Suprapubic skin (tissue), 4 donors: Measurements from ENCODE around the gene RNLS. TPM values are rescaled to one million over a fixed set of nuclear protein-coding genes. Genes with fewer than 3 reads are reported as not detected.

Experiments
- DNase-seq, 2 donors: peaks; one replicate each; pipeline ENCODE4 v3.0.0-alpha.2; 2019; ENCODE audit warnings: low spot score in 2 of 2
- H3K27ac ChIP-seq: fragments of 200-600 bp; sonication (generic); one replicate; pipeline ENCODE4 v1.5.1; 2019
- H3K27me3 ChIP-seq: fragments of 200-600 bp; sonication (generic); one replicate; pipeline ENCODE4 v1.5.1; 2019
- H3K36me3 ChIP-seq: fragments of 200-600 bp; sonication (generic); one replicate; pipeline ENCODE4 v1.5.1; 2019
- H3K4me1 ChIP-seq: fragments of 200-600 bp; sonication (generic); one replicate; pipeline ENCODE4 v1.5.1; 2019
- H3K4me3 ChIP-seq: fragments of 200-600 bp; sonication (generic); one replicate; pipeline ENCODE4 v1.5.1; 2019; ENCODE audit warnings: mild to moderate bottlenecking
- H3K9me3 ChIP-seq: fragments of 200-600 bp; sonication (generic); one replicate; pipeline ENCODE4 v1.5.1; 2019
- CTCF ChIP-seq, 2 donors: fragments of 200-600 bp in 1 of 2; fragments of 450-650 bp in 1 of 2; sonication (generic) in 1 of 2; IDR thresholded peaks; one replicate each; pipeline ENCODE4 v1.5.1; 2016 to 2019; ENCODE audit warnings: antibody characterized with exemption in 2 of 2, mild to moderate bottlenecking in 1 of 2, moderate library complexity in 1 of 2
- EP300 ChIP-seq: sonication (generic); formaldehyde crosslinking; IDR thresholded peaks from one replicate; pipeline ENCODE4 v1.6.1; 2017; ENCODE audit warnings: antibody characterized with exemption
- POLR2A ChIP-seq, 2 donors: fragments of 450-650 bp; IDR thresholded peaks; one replicate each; pipeline ENCODE4 v1.6.1; 2017; ENCODE audit warnings: antibody characterized with exemption in 2 of 2, mild to moderate bottlenecking in 2 of 2, moderate library complexity in 2 of 2
- POLR2AphosphoS5 ChIP-seq, 3 donors: sonication (generic); formaldehyde crosslinking; IDR thresholded peaks; one replicate each; pipeline ENCODE4 v1.6.1; 2017; ENCODE audit warnings: antibody characterized with exemption in 3 of 3
- WGBS: methylation state at CpG from one replicate; pipeline ENCODE4 v1.1.5; 2018; 5-methylcytosine and 5-hydroxymethylcytosine counted together
- total RNA-seq, 4 donors: library from RNA; depleted of rRNA; stranded (reverse); fragments of >200 nt; gene quantifications; one replicate each; pipeline ENCODE4 v1.1.0, GENCODE V29; 2016

RNLS gene
- total RNA-seq, 4 donors from 2014 or later, result 9.8 to 23.7 (median 19.2) TPM

DNA sequence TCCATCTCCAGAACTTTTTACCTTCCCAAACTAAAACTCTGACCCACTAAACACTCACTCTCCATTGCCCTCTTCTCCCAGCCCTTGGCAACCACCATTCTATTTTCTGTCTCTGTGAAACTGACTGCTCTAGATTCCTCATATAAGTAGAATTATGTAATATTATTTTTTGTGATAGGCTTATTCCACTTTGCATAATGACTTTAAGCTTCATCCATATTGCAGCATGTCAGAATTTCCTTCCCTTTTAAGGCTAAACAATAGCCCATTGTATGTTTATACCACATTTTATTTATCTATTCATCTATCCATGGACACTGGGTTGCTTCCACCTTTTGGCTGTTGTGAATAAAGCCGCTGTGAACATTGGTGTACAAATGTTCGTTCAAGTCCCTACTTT is 308.8 kb downstream of the RNLS start:
- H3K4me1 ChIP-seq, result no peaks in the 10 kb centered on the region
- DNase-seq, result no peak
- H3K27ac ChIP-seq, result no peak overlapping the region
- WGBS, result 92% methylated on average over 2 of the region's 2 CpGs
- no peak overlapping the region for H3K4me3 ChIP-seq
- H3K27me3 ChIP-seq, result no peaks in the 10 kb centered on the region
- no peaks in the 10 kb centered on the region for H3K36me3 ChIP-seq
- no peaks in the 10 kb centered on the region for H3K9me3 ChIP-seq
- TF ChIP-seq POLR2AphosphoS5 (IDR thresholded peaks at IDR 0.05) (no peak), CTCF (IDR thresholded peaks at IDR 0.05) (no peak), POLR2A (IDR thresholded peaks at IDR 0.05) (no peak), EP300 (no peak)

- DNase-seq, result no peak
- Histone ChIP-seq H3K4me1 (no peaks in the 10 kb centered on the region), H3K9me3 (no peaks in the 10 kb centered on the region), H3K4me3 (no peak overlapping the region), H3K27ac (no peak overlapping the region), H3K27me3 (no peaks in the 10 kb centered on the region), H3K36me3 (no peaks in the 10 kb centered on the region)
- TF ChIP-seq POLR2A (IDR thresholded peaks at IDR 0.05) (no peak), CTCF (IDR thresholded peaks at IDR 0.05) (no peak), EP300 (no peak), POLR2AphosphoS5 (IDR thresholded peaks at IDR 0.05) (no peak)
- WGBS, result 81% methylated on average over 4 of the region's 4 CpGs
These were observed 309.6 kb downstream of the RNLS start for GRCh38 chr10:88273567-88273966.

DNA sequence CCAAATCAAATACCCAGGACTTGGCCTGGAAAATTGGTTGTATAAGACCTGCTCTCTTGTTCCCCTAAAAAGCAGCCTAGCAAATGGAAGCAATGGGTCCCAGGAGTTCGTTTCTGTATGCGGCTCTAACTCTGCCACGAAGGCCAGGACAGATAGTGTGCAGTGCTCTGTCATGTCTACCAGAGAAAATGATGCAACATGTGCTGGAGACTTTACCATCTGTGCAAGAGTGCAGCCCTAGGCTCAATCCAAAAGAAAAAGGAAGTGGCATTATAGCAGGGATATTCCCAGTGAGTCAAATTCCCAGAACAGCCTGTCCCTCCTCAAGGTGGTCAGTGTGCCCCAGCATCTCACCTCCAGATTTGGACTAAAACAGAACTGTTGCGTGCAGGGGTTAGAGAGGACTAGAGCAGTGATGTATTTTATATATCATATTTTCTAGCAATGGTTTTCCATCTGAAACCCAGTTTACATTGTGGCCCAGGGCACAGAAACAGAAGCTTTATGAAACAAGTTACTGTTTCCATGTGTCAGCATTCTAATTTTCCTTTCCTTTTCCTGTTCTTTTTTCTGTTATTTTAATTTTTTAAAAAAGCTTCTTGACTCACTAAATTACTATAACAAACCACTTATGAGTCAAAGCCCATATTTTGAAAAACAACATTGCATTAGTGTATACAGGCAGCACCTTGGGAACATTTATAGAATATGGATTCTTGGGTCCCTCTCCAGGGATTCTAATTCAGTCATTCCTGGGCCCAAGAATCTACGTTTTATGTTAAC is 311.2 kb downstream of the RNLS start:
- H3K36me3 ChIP-seq, result no peaks in the 10 kb centered on the region
- H3K4me1 ChIP-seq, result no peaks in the 10 kb centered on the region
- 82% methylated on average over 5 of the region's 5 CpGs for WGBS
- H3K27ac ChIP-seq, result peak overlapping the region; percentile 2
- H3K27me3 ChIP-seq, result no peaks in the 10 kb centered on the region
- TF ChIP-seq EP300, result no peak
- TF ChIP-seq POLR2AphosphoS5 (IDR thresholded peaks at IDR 0.05), result no peak
- no peak for TF ChIP-seq CTCF (IDR thresholded peaks at IDR 0.05)
- no peak for TF ChIP-seq POLR2A (IDR thresholded peaks at IDR 0.05)
- no peak overlapping the region for H3K4me3 ChIP-seq
- no peak for DNase-seq
- H3K9me3 ChIP-seq, result no peaks in the 10 kb centered on the region

DNA sequence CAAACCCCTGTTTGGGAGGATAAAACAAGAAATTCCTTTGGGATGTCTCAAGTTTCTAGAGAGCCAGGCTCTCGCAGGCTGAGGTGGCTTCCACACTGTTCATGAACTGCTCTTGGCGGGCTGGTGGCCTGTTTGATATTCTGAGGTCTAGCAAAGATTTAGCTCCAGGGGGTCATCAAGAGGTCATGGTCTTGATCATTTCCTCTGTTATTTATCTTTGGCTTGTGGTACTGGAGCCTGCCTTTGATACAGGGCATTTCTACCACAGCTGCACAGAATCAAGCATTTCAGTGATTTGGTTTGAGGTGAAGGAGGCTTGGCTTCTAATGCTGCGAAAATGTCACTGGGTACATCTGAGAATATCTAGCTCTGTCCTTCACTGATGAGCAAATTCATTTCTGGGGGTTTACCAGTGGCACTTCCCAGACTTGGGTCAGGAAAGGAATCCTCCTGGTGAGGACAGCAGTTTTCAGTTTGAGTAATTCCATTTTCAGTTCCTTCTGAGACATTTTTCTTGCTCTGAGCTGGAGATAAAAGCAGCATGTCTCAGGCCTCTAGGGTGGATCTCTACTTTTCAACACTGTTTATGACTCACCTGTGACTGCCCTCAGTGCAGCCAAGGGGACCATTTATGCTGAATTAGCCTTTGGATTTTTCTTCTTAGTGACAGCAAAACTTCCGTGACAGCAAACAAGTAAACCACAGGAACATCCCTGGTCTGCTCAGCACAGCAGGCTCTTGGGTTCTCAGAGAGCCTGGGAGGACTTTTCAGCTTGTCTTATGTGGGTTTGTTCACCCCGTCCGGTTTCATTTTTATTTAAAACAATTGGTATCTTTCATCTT is 312.0 kb downstream of the RNLS start:
- Histone ChIP-seq H3K4me1 (no peaks in the 10 kb centered on the region), H3K27me3 (no peaks in the 10 kb centered on the region), H3K36me3 (no peaks in the 10 kb centered on the region), H3K27ac (peak overlapping the region; percentile 2), H3K4me3 (no peak overlapping the region), H3K9me3 (no peaks in the 10 kb centered on the region)
- 65% methylated on average over 6 of the region's 6 CpGs for WGBS
- TF ChIP-seq EP300, result no peak
- no peak for TF ChIP-seq POLR2A (IDR thresholded peaks at IDR 0.05)
- TF ChIP-seq CTCF (IDR thresholded peaks at IDR 0.05), result no peak
- no peak for TF ChIP-seq POLR2AphosphoS5 (IDR thresholded peaks at IDR 0.05)
- no peak for DNase-seq
